ENCODE results near the gene DEFB124.

DEFB124 gene

DNA sequence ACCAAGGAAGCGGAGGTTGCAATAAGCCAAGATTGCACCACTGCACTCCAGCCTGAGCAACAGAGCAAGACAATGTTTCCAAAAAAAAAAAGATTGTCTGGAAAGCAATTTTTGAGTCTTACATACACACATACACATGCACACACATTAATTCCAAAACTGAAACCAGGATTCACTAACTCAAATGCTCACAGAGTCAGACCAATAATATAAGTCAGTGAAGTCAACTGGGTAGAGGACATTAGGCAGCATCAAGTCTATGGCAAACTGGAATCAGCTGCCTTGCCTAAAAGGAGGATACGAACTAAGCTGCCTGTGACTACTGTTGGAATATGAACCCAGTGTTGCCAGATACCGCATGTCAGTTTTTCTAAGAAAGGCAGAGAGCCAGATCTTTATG is 15.8 kb upstream of the DEFB124 start:
- no peak for TF ChIP-seq TAF1 (IDR thresholded peaks at IDR 0.05; ENCODE audit: low read depth, low read length)
- no peak for FAIRE-seq
- no peak for DNase-seq (ENCODE audit: insufficient read length, low spot score)

GRCh38 chr20:31489152-31489551 is 14.2 kb upstream of the DEFB124 start:
- TF ChIP-seq TAF1 (IDR thresholded peaks at IDR 0.05; ENCODE audit: low read depth, low read length) (no peak), POLR2AphosphoS5 (IDR thresholded peaks at IDR 0.05; ENCODE audit: low read depth, low read length) (no peak), POLR2A (IDR thresholded peaks at IDR 0.05; ENCODE audit: low read depth, low read length) (no peak), PAX5 (IDR thresholded peaks at IDR 0.05; ENCODE audit: insufficient read depth, low read length, severe bottlenecking) (no peak)
- FAIRE-seq (no peak), DNase-seq (ENCODE audit: insufficient read length, low spot score) (no peak)

GRCh38 chr20:31488115-31488514 is 13.2 kb upstream of the DEFB124 start:
- no peak for DNase-seq (ENCODE audit: insufficient read length, low spot score)
- no peak for TF ChIP-seq SPI1 (IDR thresholded peaks at IDR 0.05; ENCODE audit: low read depth, low read length)
- no peak for TF ChIP-seq PAX5 (IDR thresholded peaks at IDR 0.05; ENCODE audit: insufficient read depth, low read length, severe bottlenecking)
- TF ChIP-seq POU2F2 (IDR thresholded peaks at IDR 0.05; ENCODE audit: low read depth, low read length), result no peak
- TF ChIP-seq POLR2A (IDR thresholded peaks at IDR 0.05; ENCODE audit: low read depth, low read length), result no peak
- no peak for TF ChIP-seq TAF1 (IDR thresholded peaks at IDR 0.05; ENCODE audit: low read depth, low read length)
- TF ChIP-seq POLR2AphosphoS5 (IDR thresholded peaks at IDR 0.05; ENCODE audit: low read depth, low read length), result no peak
- no peak for FAIRE-seq

DNA sequence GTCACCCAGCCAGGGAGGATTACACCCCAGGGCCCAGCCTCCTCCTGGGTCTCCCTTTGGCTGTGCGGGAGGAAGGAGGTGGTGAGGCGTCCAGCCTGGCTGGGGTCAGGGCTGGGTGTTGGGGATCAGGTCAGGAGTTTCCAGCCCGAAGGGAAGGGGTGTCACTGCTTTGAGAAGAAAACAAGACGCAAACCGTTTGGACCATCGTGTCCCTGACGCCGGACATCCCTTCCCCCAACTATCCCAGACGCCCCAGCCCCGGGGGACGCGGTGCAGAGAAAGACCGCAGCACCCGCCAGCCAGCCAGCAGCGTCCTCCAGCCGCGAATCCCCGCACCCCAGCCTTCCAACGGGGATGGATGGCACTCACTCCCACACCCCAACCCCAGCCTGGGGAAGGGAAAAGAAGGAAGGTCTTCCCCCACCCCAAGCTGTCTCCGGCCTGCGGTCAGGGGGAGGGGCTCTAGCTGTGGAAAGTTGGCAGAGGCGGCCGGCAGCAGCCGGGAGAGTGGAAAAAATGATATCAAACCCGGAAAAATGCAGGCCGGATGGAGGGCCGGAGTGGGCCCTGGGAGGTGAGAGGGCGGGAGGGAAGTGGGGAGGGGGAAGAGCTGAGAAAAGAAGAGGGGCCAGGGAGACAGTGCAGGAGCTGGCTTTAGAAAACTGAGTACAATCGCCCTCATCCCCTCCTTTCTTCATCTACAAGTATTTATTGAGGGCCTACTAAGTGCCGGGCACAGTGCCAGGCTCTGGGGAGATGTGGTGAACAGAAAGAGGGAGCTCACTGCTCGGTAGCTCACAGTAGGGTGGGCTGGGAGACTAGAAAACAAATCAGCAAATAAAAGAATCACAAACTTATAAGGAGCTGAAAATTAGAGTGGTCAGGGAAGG is 10.8 kb upstream of the DEFB124 start:
- TF ChIP-seq POLR2A (IDR thresholded peaks at IDR 0.05; ENCODE audit: low read depth, low read length) (no peak), TAF1 (IDR thresholded peaks at IDR 0.05; ENCODE audit: low read depth, low read length) (no peak), POLR2AphosphoS5 (IDR thresholded peaks at IDR 0.05; ENCODE audit: low read depth, low read length) (no peak), POU2F2 (IDR thresholded peaks at IDR 0.05; ENCODE audit: low read depth, low read length) (no peak), PAX5 (IDR thresholded peaks at IDR 0.05; ENCODE audit: insufficient read depth, low read length, severe bottlenecking) (no peak), SPI1 (IDR thresholded peaks at IDR 0.05; ENCODE audit: low read depth, low read length) (no peak)
- DNase-seq (ENCODE audit: insufficient read length, low spot score) (no peak), FAIRE-seq (no peak)

GRCh38 chr20:31484001-31484400 is 9.1 kb upstream of the DEFB124 start:
- no peak for FAIRE-seq

GRCh38 chr20:31476643-31477215 is 1.8 kb upstream of the DEFB124 start:
- TF ChIP-seq TAF1 (IDR thresholded peaks at IDR 0.05; ENCODE audit: low read depth, low read length), result no peak
- TF ChIP-seq PAX5 (IDR thresholded peaks at IDR 0.05; ENCODE audit: insufficient read depth, low read length, severe bottlenecking), result no peak
- TF ChIP-seq POU2F2 (IDR thresholded peaks at IDR 0.05; ENCODE audit: low read depth, low read length), result no peak
- no peak for TF ChIP-seq POLR2AphosphoS5 (IDR thresholded peaks at IDR 0.05; ENCODE audit: low read depth, low read length)
- TF ChIP-seq SPI1 (IDR thresholded peaks at IDR 0.05; ENCODE audit: low read depth, low read length), result no peak
- no peak for TF ChIP-seq POLR2A (IDR thresholded peaks at IDR 0.05; ENCODE audit: low read depth, low read length)
- FAIRE-seq, result no peak

More at GRCh38 chr20:31484001-31484400, 9.1 kb upstream of the DEFB124 start:
- TF ChIP-seq POU2F2 (IDR thresholded peaks at IDR 0.05; ENCODE audit: low read depth, low read length), result no peak
- no peak for TF ChIP-seq POLR2AphosphoS5 (IDR thresholded peaks at IDR 0.05; ENCODE audit: low read depth, low read length)
- TF ChIP-seq POLR2A (IDR thresholded peaks at IDR 0.05; ENCODE audit: low read depth, low read length), result no peak
- no peak for TF ChIP-seq SPI1 (IDR thresholded peaks at IDR 0.05; ENCODE audit: low read depth, low read length)
- no peak for TF ChIP-seq PAX5 (IDR thresholded peaks at IDR 0.05; ENCODE audit: insufficient read depth, low read length, severe bottlenecking)
- no peak for TF ChIP-seq TAF1 (IDR thresholded peaks at IDR 0.05; ENCODE audit: low read depth, low read length)
- DNase-seq (ENCODE audit: insufficient read length, low spot score), result no peak

DNA sequence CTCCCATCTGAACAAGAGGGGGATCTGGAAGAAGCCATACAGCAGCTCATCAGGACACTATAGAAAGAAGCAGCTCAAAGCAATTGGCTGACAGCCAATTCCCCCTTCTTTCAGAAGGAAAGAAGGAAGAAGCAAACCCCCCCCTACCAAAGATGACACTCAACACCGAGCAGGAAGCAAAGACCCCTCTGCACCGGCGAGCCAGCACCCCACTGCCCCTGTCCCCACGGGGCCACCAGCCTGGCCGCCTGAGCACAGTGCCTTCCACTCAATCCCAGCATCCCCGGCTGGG is 1.3 kb upstream of the DEFB124 start:
- FAIRE-seq (no peak), DNase-seq (ENCODE audit: insufficient read length, low spot score) (no peak)
- TF ChIP-seq PAX5 (IDR thresholded peaks at IDR 0.05; ENCODE audit: insufficient read depth, low read length, severe bottlenecking), result no peak
- TF ChIP-seq SPI1 (IDR thresholded peaks at IDR 0.05; ENCODE audit: low read depth, low read length), result no peak
- TF ChIP-seq POLR2AphosphoS5 (IDR thresholded peaks at IDR 0.05; ENCODE audit: low read depth, low read length), result no peak
- TF ChIP-seq TAF1 (IDR thresholded peaks at IDR 0.05; ENCODE audit: low read depth, low read length), result no peak
- no peak for TF ChIP-seq POU2F2 (IDR thresholded peaks at IDR 0.05; ENCODE audit: low read depth, low read length)
- no peak for TF ChIP-seq POLR2A (IDR thresholded peaks at IDR 0.05; ENCODE audit: low read depth, low read length)

More at GRCh38 chr20:31476643-31477215, 1.8 kb upstream of the DEFB124 start:
- no peak for DNase-seq (ENCODE audit: insufficient read length, low spot score)

GRCh38 chr20:31475472-31476293 is 756 bp upstream of the DEFB124 start:
- TF ChIP-seq SPI1 (IDR thresholded peaks at IDR 0.05; ENCODE audit: low read depth, low read length) (no peak), POU2F2 (IDR thresholded peaks at IDR 0.05; ENCODE audit: low read depth, low read length) (no peak), PAX5 (IDR thresholded peaks at IDR 0.05; ENCODE audit: insufficient read depth, low read length, severe bottlenecking) (no peak), TAF1 (IDR thresholded peaks at IDR 0.05; ENCODE audit: low read depth, low read length) (no peak), POLR2AphosphoS5 (IDR thresholded peaks at IDR 0.05; ENCODE audit: low read depth, low read length) (no peak), POLR2A (IDR thresholded peaks at IDR 0.05; ENCODE audit: low read depth, low read length) (no peak)
- DNase-seq (ENCODE audit: insufficient read length, low spot score), result no peak
- no peak for FAIRE-seq

DNA sequence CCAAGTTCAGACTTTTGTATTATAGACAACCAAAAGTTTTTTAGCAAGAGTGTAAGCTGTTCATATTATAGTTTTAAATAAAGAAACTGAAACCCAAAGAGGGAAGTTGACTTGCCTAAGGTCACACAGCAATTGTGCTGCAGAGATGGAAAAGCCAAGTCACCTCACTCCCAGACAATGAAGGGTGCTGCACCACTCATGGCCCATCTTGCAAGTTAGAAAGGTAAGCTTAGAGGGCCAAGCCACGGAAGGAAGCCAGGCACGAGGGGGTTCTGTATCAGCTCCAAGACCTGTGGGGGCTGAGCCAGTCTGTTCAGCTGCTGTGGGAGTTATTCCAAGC is 860 bp downstream of the DEFB124 start:
- DNase-seq (ENCODE audit: insufficient read length, low spot score) (no peak), FAIRE-seq (peak; percentile 57)
- no peak for TF ChIP-seq POU2F2 (IDR thresholded peaks at IDR 0.05; ENCODE audit: low read depth, low read length)
- TF ChIP-seq POLR2AphosphoS5 (IDR thresholded peaks at IDR 0.05; ENCODE audit: low read depth, low read length), result no peak
- no peak for TF ChIP-seq PAX5 (IDR thresholded peaks at IDR 0.05; ENCODE audit: insufficient read depth, low read length, severe bottlenecking)
- no peak for TF ChIP-seq POLR2A (IDR thresholded peaks at IDR 0.05; ENCODE audit: low read depth, low read length)
- TF ChIP-seq TAF1 (IDR thresholded peaks at IDR 0.05; ENCODE audit: low read depth, low read length), result no peak
- TF ChIP-seq SPI1 (IDR thresholded peaks at IDR 0.05; ENCODE audit: low read depth, low read length), result no peak
